K562 (cell line): ENCODE measurements around the gene MDFIC2. TPM values are rescaled to one million over a fixed set of nuclear protein-coding genes. Genes with fewer than 3 reads are reported as not detected.

ENCODE experiments used
- ATAC-seq: fragments of 200-7000 bp; cut with Tn5 transposase; 3 replicates; pipeline ENCODE4 v1.9.1; 2020; ENCODE audit warnings: moderate library complexity
- BruUV-seq: library from RNA; stranded (reverse); fragments of 400-500 nt; replicated peaks from 2 replicates; lab custom pipeline; 2021; lab: Mats Ljungman, UMichigan
- CTCF ChIA-PET: fragments of 300-600 bp; formaldehyde crosslinking; extraction: SDS; loops from one replicate; lab custom pipeline; 2021; ENCODE audit warnings: low intra/inter-chr PET ratio; lab: Yijun Ruan, JAX
- POLR2A ChIA-PET: fragments of 300-600, 350-650 bp; sonication (Branson Sonifier 250); formaldehyde crosslinking; extraction: SDS; loops from one replicate; lab custom pipeline; 2021; ENCODE audit warnings: antibody characterized with exemption, inconsistent platforms; lab: Yijun Ruan, JAX
- DNase-seq, 4 experiments: peaks; one replicate each; pipeline versions ENCODE4 v3.0.0 to v3.0.0-alpha.2; 2011 to 2018; ENCODE audit warnings: low spot score in 3 of 4, mixed read lengths in 3 of 4; ENCODE audit errors: extremely low read depth in 1 of 4
- FAIRE-seq: peaks from 2 replicates; lab custom pipeline; 2011; peaks lifted over from hg19 to GRCh38; lab: Jason Lieb, UNC
- H2AFZ ChIP-seq: 2 replicates; pipeline ENCODE4 v1.6.0; 2011; ENCODE audit warnings: low read depth, low read length, control low read depth, inconsistent platforms
- H3K27ac ChIP-seq: fragments of 200-600 bp; 3 replicates; pipeline ENCODE4 v1.8.0; 2011; ENCODE audit warnings: low read depth, mild to moderate bottlenecking, control low read depth, inconsistent platforms, low read length, moderate library complexity, mixed read lengths; ENCODE audit errors: extremely low read depth
- H3K27me3 ChIP-seq, 2 experiments: fragments of 300-600 bp in 1 of 2; 2 replicates in 1 of 2; 3 replicates in 1 of 2; pipeline versions ENCODE4 v1.6.0 to v1.8.0; 2011; ENCODE audit warnings: inconsistent platforms in 2 of 2, low read length in 2 of 2, mild to moderate bottlenecking in 1 of 2, mixed read lengths in 1 of 2, moderate library complexity in 1 of 2; ENCODE audit not compliant: control insufficient read depth in 2 of 2, insufficient read depth in 2 of 2
- H3K36me3 ChIP-seq: fragments of 300-600 bp; 3 replicates; pipeline ENCODE4 v1.8.0; 2011; ENCODE audit warnings: mild to moderate bottlenecking, low read length, inconsistent platforms; ENCODE audit not compliant: control insufficient read depth, insufficient read depth
- H3K4me1 ChIP-seq, 2 experiments: fragments of 200-600 bp in 1 of 2; replicated peaks in 1 of 2; 2 replicates in 1 of 2; 3 replicates in 1 of 2; pipeline versions ENCODE4 v1.5.1 to v1.8.0; 2011; ENCODE audit warnings: inconsistent platforms in 2 of 2, low read length in 2 of 2, mild to moderate bottlenecking in 1 of 2, mixed read lengths in 1 of 2, moderate library complexity in 1 of 2; ENCODE audit not compliant: control insufficient read depth in 2 of 2, insufficient read depth in 2 of 2
- H3K4me2 ChIP-seq: 2 replicates; pipeline ENCODE4 v1.6.1; 2011; ENCODE audit warnings: low read length, control low read depth, inconsistent platforms, mixed read lengths; ENCODE audit not compliant: insufficient read depth
- H3K4me3 ChIP-seq: fragments of 200-600 bp; sonication (generic), shearing (Covaris generic); 2 replicates; pipeline ENCODE4 v1.5.1; 2016; ENCODE audit warnings: control low read depth, inconsistent platforms
- H3K79me2 ChIP-seq: fragments of 200-600 bp; 3 replicates; pipeline ENCODE4 v1.8.0; 2011; ENCODE audit warnings: low read length, inconsistent platforms; ENCODE audit not compliant: control insufficient read depth, insufficient read depth
- H3K9ac ChIP-seq, 2 experiments: 2 replicates each; pipeline versions ENCODE4 v1.6.0 to v1.6.1; 2011; ENCODE audit warnings: low read depth in 2 of 2, low read length in 2 of 2, control low read depth in 1 of 2, inconsistent platforms in 1 of 2, mild to moderate bottlenecking in 1 of 2, mixed read lengths in 1 of 2; ENCODE audit not compliant: insufficient read depth in 1 of 2
- H3K9me1 ChIP-seq: one replicate; pipeline ENCODE4 v1.6.0; 2011; ENCODE audit warnings: inconsistent platforms, mild to moderate bottlenecking, low read length, moderate library complexity; ENCODE audit not compliant: control insufficient read depth, insufficient read depth
- H3K9me3 ChIP-seq: replicated peaks from 2 replicates; pipeline ENCODE4 v1.5.1; 2011; ENCODE audit warnings: low read depth, low read length, inconsistent platforms; ENCODE audit not compliant: control insufficient read depth, insufficient read depth
- H4K20me1 ChIP-seq: replicated peaks from 2 replicates; pipeline ENCODE4 v1.6.1; 2011; ENCODE audit warnings: low read length, inconsistent platforms, mixed read lengths; ENCODE audit not compliant: control insufficient read depth, insufficient read depth
- JUN ChIP-seq, 2 experiments: sonication (generic) in 1 of 2; formaldehyde crosslinking in 1 of 2; IDR thresholded peaks; 2 replicates each; pipeline versions ENCODE4 v1.6.1 to v1.8.0; 2012 to 2022; ENCODE audit warnings: borderline replicate concordance in 2 of 2, mild to moderate bottlenecking in 2 of 2, improper control_type of control experiment in 1 of 2, low read depth in 1 of 2, low read length in 1 of 2, missing genetic modification reagents in 1 of 2
- MEIS2 ChIP-seq: fragments of 450-650 bp; IDR thresholded peaks from 2 replicates; pipeline ENCODE4 v1.6.1; 2014; ENCODE audit warnings: mild to moderate bottlenecking; ENCODE audit not compliant: partially characterized antibody
- ZFP91 ChIP-seq: sonication (generic); formaldehyde crosslinking; IDR thresholded peaks from 2 replicates; pipeline ENCODE4 v1.8.0; 2022; ENCODE audit warnings: mild to moderate bottlenecking, missing genetic modification reagents
- ZNF239 ChIP-seq: fragments of 250-450 bp; sonication (Bioruptor Pico); IDR thresholded peaks from 2 replicates; pipeline ENCODE4 v1.4.0; 2020; ENCODE audit warnings: mild to moderate bottlenecking
- WGBS: fragments of 100-300 bp; shearing (Covaris generic); methylation state at CpG from one replicate; pipeline ENCODE4 v1.1.6; 2016; ENCODE audit warnings: low coverage, mixed read lengths; ENCODE audit not compliant: insufficient coverage; ENCODE audit errors: missing lambda C conversion rate; 5-methylcytosine and 5-hydroxymethylcytosine counted together
- in situ Hi-C: fragments of 300-500 bp; cut with MboI; formaldehyde crosslinking; loops from 4 replicates; pipeline ENCODE4 v1.15.0; 2018; ENCODE audit warnings: inconsistent platforms, mixed read lengths
- intact Hi-C: fragments of 100-400 bp; cut with micrococcal nuclease; formaldehyde crosslinking; loops from 2 replicates; pipeline ENCODE4 v1.14.2; 2022
- polyA plus RNA-seq, 8 experiments: library from polyadenylated mRNA; depleted of rRNA in 4 of 8; stranded (reverse) in 5 of 8; unstranded in 3 of 8; fragments of >200 nt; fragmentation: Nextera tagmentation in 2 of 8; fragmentation: Illumina TruSeq in 1 of 8; extraction: Ambion mirVana in 2 of 8; extraction: Trizol in 1 of 8; gene quantifications; 2 replicates each; pipeline versions ENCODE4 v1.2.1 to v1.2.3, GENCODE V29; 2011 to 2014; ENCODE audit warnings: inconsistent platforms in 1 of 8, missing spikeins in 1 of 8
- total RNA-seq, 7 experiments: library from RNA; depleted of rRNA in 6 of 7; stranded (reverse); fragments of >200 nt in 6 of 7; fragmentation: Illumina TruSeq in 2 of 7; extraction: Trizol in 2 of 7; gene quantifications; 2 replicates each; pipeline versions ENCODE4 v1.2.1 to v1.2.3, GENCODE V29; 2011 to 2021; ENCODE audit warnings: low replicate concordance in 1 of 7

Gene MDFIC2
- total and polyA plus RNA-seq, 9 of the 15 experiments (the other 6 are each of a cell fraction or from before 2014, with no cell fraction given), result not detected

- Histone ChIP-seq H3K36me3 (no peaks in the 10 kb centered on the region), H3K9me3 (no peaks in the 10 kb centered on the region), H3K4me3 (no peak overlapping the region), H3K27ac (no peak overlapping the region), H4K20me1 (no peaks in the 10 kb centered on the region), H3K9ac (no peak overlapping the region), H2AFZ (no peak overlapping the region), H3K4me1 (no peaks in the 10 kb centered on the region), H3K79me2 (no peaks in the 10 kb centered on the region), H3K27me3 (no peaks in the 10 kb centered on the region), H3K4me2 (no peak overlapping the region), H3K9me1 (no peaks in the 10 kb centered on the region)
- ChIA-PET CTCF (no interaction called here), POLR2A (no interaction called here)
- FAIRE-seq (no peak), DNase-seq (no peak), ATAC-seq (no peak)
- intact Hi-C loops, result no loop called here
- in situ Hi-C loops, result no loop called here
- no TSS peak for BruUV-seq
- no peak for TF ChIP-seq ZFP91 (CRISPR knock-in tag)
- TF ChIP-seq ZNF239 (CRISPR knock-in tag), result peak; percentile 91
- no peak for TF ChIP-seq MEIS2
- no peak for TF ChIP-seq JUN (IDR thresholded peaks at IDR 0.05; ENCODE audit: borderline replicate concordance, low read depth, low read length)
- TF ChIP-seq JUN (CRISPR knock-in tag; IDR thresholded peaks at IDR 0.05; ENCODE audit: borderline replicate concordance), result no peak
- WGBS, result 1% methylated on average over 8 of the region's 8 CpGs
Measured at GRCh38 chr3:70183781-70184504, 128.5 kb downstream of the MDFIC2 start.
